Muscle layer of duodenum (tissue), 2 donors: Measurements from ENCODE around the gene NKD2.

Experiments
- H3K27ac ChIP-seq: one replicate; pipeline ENCODE4 v1.7.0; 2013; ENCODE audit warnings: mild to moderate bottlenecking, low read length
- H3K27me3 ChIP-seq: one replicate; pipeline ENCODE4 v1.7.0; 2013; ENCODE audit warnings: low read depth, mild to moderate bottlenecking, control low read depth, low read length
- H3K36me3 ChIP-seq, 2 donors: one replicate each; pipeline ENCODE4 v1.7.0; 2013; ENCODE audit warnings: low read length in 2 of 2, control low read depth in 1 of 2, mild to moderate bottlenecking in 1 of 2; ENCODE audit not compliant: insufficient read depth in 2 of 2, control insufficient read depth in 1 of 2
- H3K4me1 ChIP-seq, 2 donors: one replicate each; pipeline ENCODE4 v1.7.0; 2013; ENCODE audit warnings: low read length in 2 of 2, mild to moderate bottlenecking in 2 of 2, control low read depth in 1 of 2, moderate library complexity in 1 of 2; ENCODE audit not compliant: insufficient read depth in 2 of 2, control insufficient read depth in 1 of 2
- H3K4me3 ChIP-seq, 2 donors: one replicate each; pipeline ENCODE4 v1.7.0; 2013; ENCODE audit warnings: low read length in 2 of 2, low read depth in 1 of 2, mild to moderate bottlenecking in 1 of 2
- H3K9me3 ChIP-seq, 2 donors: one replicate each; pipeline ENCODE4 v1.7.0; 2013; ENCODE audit warnings: low read length in 2 of 2, control low read depth in 1 of 2, mild to moderate bottlenecking in 1 of 2; ENCODE audit not compliant: control insufficient read depth in 1 of 2
- donor health status: healthy.

The NKD2 gene

DNA sequence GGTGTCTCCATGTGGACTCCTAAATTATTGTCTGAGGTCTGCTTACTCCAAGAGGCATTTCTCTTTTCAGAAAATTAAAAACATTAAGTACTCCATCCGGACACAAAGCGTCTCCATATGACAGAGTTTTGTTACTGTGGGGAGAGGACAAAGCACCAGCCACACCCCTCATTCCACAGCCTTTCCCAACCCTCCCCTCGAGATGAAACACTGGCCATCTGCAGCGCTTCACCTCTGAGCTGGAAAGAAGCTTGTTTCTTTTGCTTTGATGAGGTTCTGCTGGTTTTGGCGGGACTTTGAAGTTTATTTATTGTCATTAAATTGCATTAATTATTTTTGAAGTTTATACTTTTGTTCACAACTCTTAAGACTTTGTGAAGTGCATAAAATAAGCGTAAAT lies 27.6 kb upstream of the NKD2 start:
- no peaks in the 10 kb centered on the region for H3K9me3 ChIP-seq
- H3K36me3 ChIP-seq = no peaks in the 10 kb centered on the region
- no peak overlapping the region for H3K4me3 ChIP-seq
- H3K27ac ChIP-seq = peak overlapping the region; percentile 39
- no peaks in the 10 kb centered on the region for H3K27me3 ChIP-seq
- peaks cover 0 to 38% of the 10 kb centered on the region in 2 donors for H3K4me1 ChIP-seq

DNA sequence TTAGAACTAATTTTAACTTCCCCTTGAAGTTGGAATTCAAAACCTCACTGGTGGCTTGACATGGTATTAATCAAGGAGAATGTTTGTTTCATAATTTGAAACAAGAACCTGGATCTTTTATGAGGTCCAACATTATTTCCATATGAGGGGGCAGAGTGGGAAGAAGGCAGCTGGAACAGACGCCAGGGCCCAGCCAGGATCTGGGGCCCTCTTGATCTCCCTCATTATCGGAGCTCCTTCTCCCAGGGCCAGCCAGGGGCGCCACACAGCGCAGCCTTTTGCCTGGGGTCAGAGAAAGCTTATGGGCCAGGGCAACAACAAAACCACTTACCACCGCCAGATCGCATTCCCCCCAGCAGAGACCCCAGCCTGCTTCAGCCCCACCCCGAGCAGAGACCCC lies 27.1 kb upstream of the NKD2 start:
- Histone ChIP-seq H3K36me3 (no peaks in the 10 kb centered on the region), H3K4me3 (no peak overlapping the region), H3K27ac (no peak overlapping the region), H3K27me3 (no peaks in the 10 kb centered on the region), H3K9me3 (no peaks in the 10 kb centered on the region), H3K4me1 (peaks cover 0 to 38% of the 10 kb centered on the region in 2 donors)

DNA sequence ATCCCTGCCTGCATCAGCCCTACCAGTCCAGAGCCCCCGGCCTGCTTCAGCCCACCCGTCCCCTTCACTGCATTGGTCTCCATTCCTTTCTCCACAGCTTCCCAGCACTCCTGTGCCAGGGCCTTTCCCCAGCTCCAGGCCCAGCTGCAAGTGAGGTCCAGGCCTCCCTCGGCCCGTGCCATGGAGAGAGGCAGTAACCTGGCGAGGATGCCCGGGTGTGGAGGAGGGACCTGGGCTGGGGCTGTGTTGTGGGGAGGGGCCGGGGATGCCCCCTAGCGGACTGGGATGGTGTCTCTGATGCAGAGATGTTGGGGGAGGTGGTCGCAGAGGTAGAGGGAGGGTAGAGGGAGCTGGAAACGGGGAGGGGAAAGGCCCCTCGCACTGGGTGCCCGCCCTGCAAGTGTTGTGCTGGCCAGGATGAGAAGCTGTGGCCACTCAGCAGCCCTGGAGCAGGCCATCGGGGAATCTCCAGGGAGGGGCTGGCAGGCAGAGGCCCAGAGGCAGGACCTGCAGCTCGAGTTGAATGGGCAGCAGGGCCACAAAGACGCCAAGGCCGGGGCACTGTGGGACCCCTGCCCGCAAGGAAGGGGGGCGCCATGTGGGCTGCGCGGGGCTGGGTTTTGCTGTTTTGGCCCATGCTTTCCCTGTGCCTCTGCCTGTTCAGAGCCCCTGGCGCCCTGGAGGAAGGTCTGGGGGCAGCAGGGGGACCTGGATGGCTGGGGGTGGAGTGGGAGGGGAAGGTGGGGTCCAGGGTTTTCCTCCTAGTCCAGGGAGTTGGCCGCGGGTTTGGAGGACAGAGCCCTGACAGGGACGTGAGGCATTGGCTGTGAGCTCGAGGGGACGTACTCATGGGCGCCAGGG lies 26.0 kb upstream of the NKD2 start:
- Histone ChIP-seq H3K36me3 (no peaks in the 10 kb centered on the region), H3K27me3 (no peaks in the 10 kb centered on the region), H3K4me1 (peaks cover 0 to 38% of the 10 kb centered on the region in 2 donors), H3K4me3 (no peak overlapping the region), H3K27ac (no peak overlapping the region), H3K9me3 (no peaks in the 10 kb centered on the region)

DNA sequence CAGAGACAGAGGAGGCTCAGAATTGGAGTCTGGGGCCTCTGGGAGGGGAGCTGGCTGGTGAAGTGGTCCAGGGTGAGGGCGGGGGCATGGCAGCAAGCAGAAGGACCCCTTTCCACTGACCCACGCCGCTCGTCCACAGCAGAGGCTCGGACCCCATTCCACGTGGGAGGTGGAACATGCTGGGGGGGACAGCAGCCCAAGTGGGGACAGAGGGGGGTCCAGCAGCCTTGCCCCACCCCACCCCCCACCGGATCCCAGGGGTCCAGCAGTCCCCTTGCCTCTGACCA lies 25.4 kb upstream of the NKD2 start:
- Histone ChIP-seq H3K27ac (no peak overlapping the region), H3K27me3 (no peaks in the 10 kb centered on the region), H3K36me3 (no peaks in the 10 kb centered on the region), H3K9me3 (no peaks in the 10 kb centered on the region), H3K4me3 (no peak overlapping the region), H3K4me1 (peaks cover 0 to 33% of the 10 kb centered on the region in 2 donors)

DNA sequence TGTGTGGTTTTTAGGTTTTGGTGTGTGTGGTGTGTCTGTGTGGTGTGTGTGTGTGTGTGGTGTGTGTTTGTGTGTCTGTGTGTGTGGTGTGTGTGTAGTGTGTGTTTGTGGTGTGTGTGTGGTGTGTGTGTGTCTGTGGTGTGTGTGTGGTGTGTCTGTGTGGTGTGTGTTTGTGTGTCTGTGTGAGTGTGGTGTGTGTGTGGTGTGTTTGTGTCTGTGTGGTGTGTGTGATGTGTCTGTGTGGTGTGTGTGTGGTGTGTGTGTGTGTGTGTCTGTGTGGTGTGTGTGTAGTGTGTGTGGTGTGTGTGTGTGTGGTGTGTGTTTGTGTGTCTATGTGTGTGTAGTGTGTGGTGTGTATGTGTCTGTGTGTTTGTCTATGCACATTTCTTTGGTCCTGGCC lies 25.0 kb upstream of the NKD2 start:
- Histone ChIP-seq H3K27ac (no peak overlapping the region), H3K36me3 (no peaks in the 10 kb centered on the region)

DNA sequence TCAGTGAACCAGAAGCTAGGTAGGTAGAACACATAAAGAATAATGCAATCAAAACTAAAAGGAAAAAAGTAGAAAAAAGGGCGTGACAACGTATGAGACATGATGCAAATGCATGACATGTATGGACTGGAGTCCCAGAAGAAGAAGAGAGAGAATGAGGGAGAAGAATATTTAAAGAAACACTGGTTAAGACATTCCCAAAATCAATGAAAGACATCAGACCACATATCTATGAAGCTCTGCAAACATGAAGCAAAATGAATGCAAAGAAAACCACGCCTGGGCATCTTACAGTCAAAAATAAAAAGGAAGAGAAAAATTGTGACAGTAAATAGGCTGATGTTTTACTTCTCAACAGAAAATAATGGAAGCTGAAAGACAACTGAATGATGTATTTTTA lies 23.8 kb upstream of the NKD2 start:
- no peaks in the 10 kb centered on the region for H3K36me3 ChIP-seq
- H3K9me3 ChIP-seq = no peaks in the 10 kb centered on the region
- H3K4me1 ChIP-seq = peaks cover 0 to 22% of the 10 kb centered on the region in 2 donors
- H3K27ac ChIP-seq = no peak overlapping the region
- H3K27me3 ChIP-seq = no peaks in the 10 kb centered on the region
- H3K4me3 ChIP-seq = no peak overlapping the region

More for the DNA sequence above, 25.0 kb upstream of the NKD2 start:
- no peak overlapping the region for H3K4me3 ChIP-seq
- peaks cover 0 to 29% of the 10 kb centered on the region in 2 donors for H3K4me1 ChIP-seq
- H3K9me3 ChIP-seq = no peaks in the 10 kb centered on the region
- no peaks in the 10 kb centered on the region for H3K27me3 ChIP-seq

DNA sequence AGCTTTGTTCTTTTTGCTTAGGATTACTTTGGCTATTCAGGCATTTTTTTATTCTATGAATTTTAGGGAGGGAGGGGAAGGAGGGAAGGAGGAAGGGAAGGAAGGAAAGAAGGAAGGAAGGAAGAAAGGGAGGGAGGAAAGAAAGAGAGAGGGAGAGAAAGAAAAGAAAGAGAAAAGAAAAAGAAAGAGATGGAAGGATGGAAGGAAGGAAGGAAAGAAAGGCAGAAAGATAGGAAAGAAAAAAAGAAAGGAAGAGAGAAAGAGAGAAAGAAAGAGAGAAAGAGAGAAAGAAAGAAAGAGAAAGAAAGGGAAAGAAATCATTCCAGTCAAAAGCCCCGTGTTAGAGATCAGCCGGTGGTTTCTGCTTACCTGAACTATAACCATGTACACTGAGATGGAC lies 20.8 kb upstream of the NKD2 start:
- no peaks in the 10 kb centered on the region for H3K36me3 ChIP-seq
- H3K27ac ChIP-seq = no peak overlapping the region
- no peaks in the 10 kb centered on the region for H3K27me3 ChIP-seq
- H3K4me3 ChIP-seq = no peak overlapping the region
- H3K4me1 ChIP-seq = peaks cover 0 to 21% of the 10 kb centered on the region in 2 donors
- no peaks in the 10 kb centered on the region for H3K9me3 ChIP-seq

DNA sequence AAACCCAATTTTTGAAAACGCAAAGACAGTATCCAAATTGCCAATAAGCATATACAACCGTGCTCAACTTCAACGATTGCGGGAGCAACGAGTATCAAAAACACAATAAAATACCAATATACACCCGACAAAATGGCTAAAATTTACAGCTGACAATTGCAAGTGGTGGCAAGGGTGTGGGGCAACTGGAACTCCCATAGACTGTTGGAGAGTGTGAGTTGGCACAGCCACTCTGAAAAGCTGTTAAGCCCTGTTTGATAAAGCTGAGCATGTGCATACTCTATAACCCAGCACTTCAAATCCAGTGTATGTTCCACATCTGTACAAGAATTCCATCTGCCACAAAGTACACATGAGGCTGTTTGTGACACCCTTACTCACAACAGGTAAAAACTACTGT lies 20.3 kb upstream of the NKD2 start:
- no peaks in the 10 kb centered on the region for H3K27me3 ChIP-seq
- H3K4me3 ChIP-seq = no peak overlapping the region
- no peak overlapping the region for H3K27ac ChIP-seq
- no peaks in the 10 kb centered on the region for H3K9me3 ChIP-seq
- H3K36me3 ChIP-seq = no peaks in the 10 kb centered on the region
- peaks cover 0 to 20% of the 10 kb centered on the region in 2 donors for H3K4me1 ChIP-seq

DNA sequence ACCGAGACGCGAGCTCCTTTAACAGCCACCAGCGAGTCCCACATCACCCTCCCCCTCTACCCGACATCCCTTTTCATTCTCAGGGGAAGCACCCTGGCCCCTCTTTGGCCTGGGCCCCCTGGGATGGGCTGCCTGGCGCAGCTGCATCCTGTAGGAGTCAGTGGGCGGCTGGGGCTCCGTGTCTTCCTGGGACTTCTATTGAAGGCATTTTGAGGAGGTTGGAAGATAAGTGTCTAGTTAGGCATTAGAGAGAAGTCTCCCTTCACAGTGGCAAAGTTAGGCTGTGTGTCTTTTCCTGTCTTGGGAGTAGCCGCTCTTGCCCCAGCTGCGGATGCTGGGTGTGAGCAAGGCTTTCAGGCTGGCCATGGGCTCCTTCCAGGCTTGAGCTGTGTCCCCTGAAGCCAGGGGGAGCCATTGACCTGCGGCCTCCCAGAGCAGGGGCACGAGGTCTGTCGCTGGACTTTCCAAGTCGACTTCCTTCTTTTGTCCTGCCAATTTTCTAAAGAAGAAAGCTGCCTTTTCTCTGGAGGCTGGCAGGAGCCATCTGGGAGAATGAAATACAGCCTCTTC lies 18.6 kb upstream of the NKD2 start:
- no peaks in the 10 kb centered on the region for H3K27me3 ChIP-seq
- H3K36me3 ChIP-seq = no peaks in the 10 kb centered on the region
- H3K4me1 ChIP-seq = peaks cover 0 to 25% of the 10 kb centered on the region in 2 donors
- no peak overlapping the region for H3K4me3 ChIP-seq
- H3K27ac ChIP-seq = peak overlapping the region; percentile 54
- no peaks in the 10 kb centered on the region for H3K9me3 ChIP-seq

DNA sequence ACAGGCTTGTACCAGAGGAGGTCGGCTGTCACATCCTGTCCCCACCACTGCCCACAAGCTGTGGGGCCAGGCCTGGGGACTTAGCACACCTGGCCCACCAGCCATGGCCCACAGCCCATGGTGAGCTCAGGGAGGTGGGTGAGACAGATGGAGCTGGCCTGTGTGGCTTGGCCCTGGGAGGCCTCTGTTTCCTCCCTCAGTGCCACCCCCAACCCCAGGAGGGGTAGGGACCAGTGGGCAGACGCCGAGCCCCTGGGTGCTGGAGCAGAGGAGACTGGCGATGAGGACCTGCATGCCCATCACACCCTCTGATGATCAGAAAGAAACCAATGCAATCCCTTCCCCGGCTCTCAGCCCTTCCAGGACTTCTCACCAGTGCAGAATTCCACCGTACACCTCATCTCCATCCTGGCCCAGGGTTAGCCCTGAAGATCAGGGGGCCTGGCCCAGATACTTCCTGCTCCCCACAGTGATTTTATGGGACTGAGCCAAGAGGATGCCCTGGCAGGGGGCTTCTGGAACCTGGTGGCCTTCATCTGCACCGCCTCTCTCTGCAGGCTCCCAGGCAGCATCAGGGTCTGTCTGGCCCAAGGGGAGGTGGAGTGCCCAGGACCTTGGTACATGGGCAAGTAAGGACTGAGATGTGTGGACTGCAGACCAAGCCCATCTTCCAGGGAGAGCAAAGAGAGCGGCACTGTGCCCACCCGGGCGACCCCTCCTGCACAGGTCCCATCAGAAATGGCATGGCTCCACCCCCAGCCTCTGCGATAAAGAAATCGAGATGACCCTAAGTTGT lies 16.9 kb upstream of the NKD2 start:
- no peaks in the 10 kb centered on the region for H3K36me3 ChIP-seq
- H3K27me3 ChIP-seq = no peaks in the 10 kb centered on the region
- H3K4me1 ChIP-seq = peaks cover 0 to 25% of the 10 kb centered on the region in 2 donors
- H3K9me3 ChIP-seq = no peaks in the 10 kb centered on the region
- no peak overlapping the region for H3K4me3 ChIP-seq
- no peak overlapping the region for H3K27ac ChIP-seq

DNA sequence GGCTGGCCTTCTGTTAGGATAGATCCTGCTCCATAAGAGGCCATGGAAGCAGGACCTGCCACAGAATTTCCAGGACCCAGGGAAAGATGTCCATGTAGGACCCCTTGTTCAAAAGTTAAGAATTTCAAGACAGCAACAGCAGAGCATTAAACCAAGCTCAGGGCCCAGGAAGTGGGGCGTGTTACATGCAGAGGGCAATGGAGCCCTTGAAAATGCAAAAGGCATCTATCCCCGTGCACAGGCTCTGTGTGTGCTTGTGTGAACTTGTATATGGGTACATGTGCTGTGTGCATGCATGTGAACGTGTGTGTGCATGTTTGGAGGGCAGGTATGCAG lies 14.4 kb upstream of the NKD2 start:
- Histone ChIP-seq H3K36me3 (no peaks in the 10 kb centered on the region), H3K27ac (no peak overlapping the region), H3K27me3 (no peaks in the 10 kb centered on the region), H3K9me3 (no peaks in the 10 kb centered on the region), H3K4me3 (no peak overlapping the region), H3K4me1 (peaks cover 0 to 36% of the 10 kb centered on the region in 2 donors)
